Gastroesophageal sphincter (tissue), 3 donors: ENCODE results near the gene TMED4.

Source experiments
- EP300 ChIP-seq: sonication (generic); formaldehyde crosslinking; IDR thresholded peaks from one replicate; pipeline ENCODE4 v1.6.1; 2017; ENCODE audit warnings: antibody characterized with exemption, mild to moderate bottlenecking
- TF ChIP-seq, protein P1 (sequence below), 4 experiments: fragments of 200-600 bp in 2 of 4; fragments of 450-650 bp in 2 of 4; sonication (generic) in 1 of 4; IDR thresholded peaks; one replicate each; pipeline ENCODE4 v1.5.1; 2017 to 2019; ENCODE audit warnings: antibody characterized with exemption in 4 of 4, mild to moderate bottlenecking in 2 of 4, moderate library complexity in 2 of 4

DNA sequence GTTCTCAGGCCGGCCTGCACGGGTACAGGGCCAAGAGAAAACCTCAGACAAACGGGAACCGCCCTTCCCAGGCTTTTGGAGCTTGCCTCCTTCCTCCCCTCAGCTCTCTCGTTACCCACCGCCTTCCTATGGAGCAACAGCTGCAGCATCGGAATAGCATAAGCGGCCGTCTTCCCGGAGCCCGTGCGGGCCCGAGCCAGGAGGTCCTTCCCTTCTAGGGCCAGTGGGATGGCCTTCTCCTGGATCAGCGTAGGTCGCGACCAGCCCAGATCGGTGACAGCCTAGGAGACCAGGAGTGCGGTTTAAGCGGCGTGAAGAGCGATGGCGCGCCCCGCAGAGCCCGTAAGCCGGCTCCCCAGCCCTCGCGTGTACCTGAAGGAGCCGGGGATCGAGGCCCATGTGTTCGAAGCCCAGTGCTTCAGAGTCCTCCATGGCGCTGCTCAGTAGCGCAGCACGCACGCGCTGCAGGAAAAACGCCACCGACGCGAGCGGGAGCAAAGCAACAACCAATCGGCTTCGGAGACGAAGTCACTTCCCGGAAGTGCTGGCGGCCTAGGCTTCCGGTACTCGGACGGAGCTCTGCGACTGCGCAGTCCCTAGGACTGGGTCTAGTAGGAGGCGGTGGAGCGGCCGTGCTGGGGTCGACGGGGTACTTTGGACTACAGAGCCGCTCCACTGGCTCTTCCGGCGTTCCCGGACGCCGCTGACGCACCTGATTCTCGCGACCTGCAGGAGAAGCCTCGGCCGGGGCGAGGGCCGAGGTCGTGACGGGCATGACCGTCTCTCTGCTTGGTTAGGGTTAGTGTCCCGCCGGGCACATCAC lies 8.4 kb downstream of the TMED4 start, which contains the start of gene DDX56:
- TF ChIP-seq, protein P1, sequence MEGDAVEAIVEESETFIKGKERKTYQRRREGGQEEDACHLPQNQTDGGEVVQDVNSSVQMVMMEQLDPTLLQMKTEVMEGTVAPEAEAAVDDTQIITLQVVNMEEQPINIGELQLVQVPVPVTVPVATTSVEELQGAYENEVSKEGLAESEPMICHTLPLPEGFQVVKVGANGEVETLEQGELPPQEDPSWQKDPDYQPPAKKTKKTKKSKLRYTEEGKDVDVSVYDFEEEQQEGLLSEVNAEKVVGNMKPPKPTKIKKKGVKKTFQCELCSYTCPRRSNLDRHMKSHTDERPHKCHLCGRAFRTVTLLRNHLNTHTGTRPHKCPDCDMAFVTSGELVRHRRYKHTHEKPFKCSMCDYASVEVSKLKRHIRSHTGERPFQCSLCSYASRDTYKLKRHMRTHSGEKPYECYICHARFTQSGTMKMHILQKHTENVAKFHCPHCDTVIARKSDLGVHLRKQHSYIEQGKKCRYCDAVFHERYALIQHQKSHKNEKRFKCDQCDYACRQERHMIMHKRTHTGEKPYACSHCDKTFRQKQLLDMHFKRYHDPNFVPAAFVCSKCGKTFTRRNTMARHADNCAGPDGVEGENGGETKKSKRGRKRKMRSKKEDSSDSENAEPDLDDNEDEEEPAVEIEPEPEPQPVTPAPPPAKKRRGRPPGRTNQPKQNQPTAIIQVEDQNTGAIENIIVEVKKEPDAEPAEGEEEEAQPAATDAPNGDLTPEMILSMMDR (IDR thresholded peaks at IDR 0.05): no peak
- no peak for TF ChIP-seq EP300
